Spleen (tissue), 11 donors: ENCODE results near the gene TBC1D10A. TPM values are rescaled to one million over a fixed set of nuclear protein-coding genes. Genes with fewer than 3 reads are reported as not detected.

ENCODE experiments used
- DNase-seq: peaks from one replicate; pipeline ENCODE4 v3.0.0-alpha.2; 2020
- H3K27ac ChIP-seq, 8 donors: fragments of 200-600 bp; sonication (generic) in 7 of 8; 1 replicate in 4 of 8; 2 replicates in 4 of 8; pipeline versions ENCODE4 v1.5.0 to v1.8.0; 2016 to 2021; ENCODE audit warnings: inconsistent platforms in 4 of 8, mild to moderate bottlenecking in 4 of 8, moderate library complexity in 1 of 8
- H3K27me3 ChIP-seq, 7 donors: fragments of 200-600 bp; sonication (generic) in 6 of 7; replicated peaks in 1 of 7; 1 replicate in 4 of 7; 2 replicates in 3 of 7; pipeline versions ENCODE4 v1.5.0 to v1.8.0; 2016 to 2021; ENCODE audit warnings: inconsistent platforms in 3 of 7, mild to moderate bottlenecking in 1 of 7
- H3K36me3 ChIP-seq, 6 donors: fragments of 200-600 bp; sonication (generic) in 5 of 6; 1 replicate in 4 of 6; 2 replicates in 2 of 6; pipeline versions ENCODE4 v1.5.0 to v1.8.0; 2016 to 2021; ENCODE audit warnings: inconsistent platforms in 2 of 6
- H3K4me1 ChIP-seq, 6 donors: fragments of 200-600 bp; sonication (generic) in 5 of 6; 1 replicate in 3 of 6; 2 replicates in 3 of 6; pipeline versions ENCODE4 v1.5.0 to v1.8.0; 2016 to 2021; ENCODE audit warnings: inconsistent platforms in 3 of 6
- H3K4me3 ChIP-seq, 8 donors: fragments of 200-600 bp; sonication (generic) in 7 of 8; 1 replicate in 4 of 8; 2 replicates in 4 of 8; pipeline versions ENCODE4 v1.5.0 to v1.8.0; 2016 to 2021; ENCODE audit warnings: inconsistent platforms in 4 of 8, mild to moderate bottlenecking in 4 of 8, moderate library complexity in 2 of 8
- H3K9me3 ChIP-seq, 8 donors: fragments of 200-600 bp; sonication (generic) in 7 of 8; 1 replicate in 4 of 8; 2 replicates in 4 of 8; pipeline versions ENCODE4 v1.5.0 to v1.8.0; 2016 to 2021; ENCODE audit warnings: inconsistent platforms in 4 of 8
- CTCF ChIP-seq, 11 experiments: fragments of 200-600 bp in 7 of 11; fragments of 450-650 bp in 4 of 11; sonication (generic) in 4 of 11; IDR thresholded peaks in 8 of 11; conservative IDR thresholded peaks in 3 of 11; 1 replicate in 7 of 11; 2 replicates in 4 of 11; pipeline versions ENCODE4 v1.4.0 to v1.8.0; 2016 to 2021; ENCODE audit warnings: antibody characterized with exemption in 11 of 11, inconsistent platforms in 4 of 11, mild to moderate bottlenecking in 1 of 11
- POLR2A ChIP-seq, 3 donors: fragments of 450-650 bp; IDR thresholded peaks; one replicate each; pipeline ENCODE4 v1.5.1; 2017; ENCODE audit warnings: antibody characterized with exemption in 3 of 3, mild to moderate bottlenecking in 1 of 3
- POLR2AphosphoS5 ChIP-seq, 3 donors: sonication (generic); formaldehyde crosslinking; IDR thresholded peaks; one replicate each; pipeline ENCODE4 v1.5.1; 2017; ENCODE audit warnings: antibody characterized with exemption in 3 of 3
- WGBS, 5 donors: extraction: QIAGEN DNeasy Blood & Tissue Kit in 3 of 5; methylation state at CpG; one replicate each; pipeline versions ENCODE4 v1.1.5 to v1.1.7; 2013 to 2018; 5-methylcytosine and 5-hydroxymethylcytosine counted together
- intact Hi-C: fragments of 100-400 bp; cut with DNase I; formaldehyde crosslinking; loops from one replicate; pipeline ENCODE4 v1.15.0; 2023; ENCODE audit warnings: low total_unique reads
- polyA plus RNA-seq, 3 donors: library from polyadenylated mRNA; stranded (reverse); fragments of 200-250 nt; gene quantifications; one replicate each; pipeline ENCODE4 v1.2.1, GENCODE V29; 2013
- total RNA-seq, 7 donors: library from RNA; depleted of rRNA in 3 of 7; stranded (reverse); fragments of >200 nt in 3 of 7; fragmentation: NEBNext Ultra II Directional in 4 of 7; extraction: Animal tissue kit (Norgen Biotek cat#: 25700) in 4 of 7; gene quantifications; one replicate each; pipeline versions ENCODE4 v1.1.0 to v1.2.1, GENCODE V29; 2016 to 2021
- donor health status: healthy with polysubstance abuse.
- donor health status: DM: no; HTN: no; CAD: no; lungs with moderate emphysema.
- donor health status: DM: no; HTN: no; CAD: no.
- donor health status: Bipolar disorder and iron deficiency.
- donor health status: healthy.
- donor health status: DM: no; HTN: no; CAD: no.
- donor health status: DM: yes; HTN: yes; CAD: no.

Gene TBC1D10A
- total and polyA plus RNA-seq, 10 donors, result 21.1 to 46.4 (median 33.1) TPM

- no peak for TF ChIP-seq CTCF (IDR thresholded peaks at IDR 0.05 in 8 of 11, conservative IDR thresholded peaks at IDR 0.05 in 3 of 11)
- TF ChIP-seq POLR2AphosphoS5 (IDR thresholded peaks at IDR 0.05), result no peak
- no peak for TF ChIP-seq POLR2A (IDR thresholded peaks at IDR 0.05)
- H3K27me3 ChIP-seq, result no peaks in the 10 kb centered on the region
- H3K4me3 ChIP-seq, result no peak overlapping the region
- intact Hi-C loops, result no loop called here
- no peaks in the 10 kb centered on the region for H3K9me3 ChIP-seq
- peaks cover 0 to 31% (median 8%) of the 10 kb centered on the region in 6 donors for H3K4me1 ChIP-seq
- no peak for DNase-seq
- peak overlapping the region in 1 of 8 donors; percentile 34 for H3K27ac ChIP-seq
- WGBS, 5 donors, result 78 to 93% (median 89%) methylated on average over 3 of the region's 3 CpGs
- H3K36me3 ChIP-seq, result peaks cover 10 to 100% (median 83%) of the 10 kb centered on the region in 6 donors
These were observed 7.0 kb upstream of the TBC1D10A start for GRCh38 chr22:30333707-30334087.

GRCh38 chr22:30332994-30333706 lies 6.4 kb upstream of the TBC1D10A start:
- Histone ChIP-seq H3K4me3 (no peak overlapping the region), H3K36me3 (peaks cover 10 to 98% (median 78%) of the 10 kb centered on the region in 6 donors), H3K9me3 (no peaks in the 10 kb centered on the region), H3K27ac (peak overlapping the region in 2 of 8 donors; percentile 34 to 35), H3K27me3 (no peaks in the 10 kb centered on the region), H3K4me1 (peaks cover 0 to 26% (median 5%) of the 10 kb centered on the region in 6 donors)
- intact Hi-C loops, result no loop called here
- TF ChIP-seq POLR2AphosphoS5 (IDR thresholded peaks at IDR 0.05) (no peak), CTCF (IDR thresholded peaks at IDR 0.05 in 8 of 11, conservative IDR thresholded peaks at IDR 0.05 in 3 of 11) (no peak), POLR2A (IDR thresholded peaks at IDR 0.05) (no peak)
- no peak for DNase-seq
- WGBS, 5 donors, result 79 to 97% (median 91%) methylated on average over 2 of the region's 2 CpGs

- 80 to 95% (median 92%) methylated on average over 4 to 5 of the region's 5 CpGs for WGBS, 5 donors
- H3K4me3 ChIP-seq, result no peak overlapping the region
- H3K27ac ChIP-seq, result peak overlapping the region in 2 of 8 donors; percentile 34 to 35
- intact Hi-C loops, result no loop called here
- H3K36me3 ChIP-seq, result peaks cover 10 to 92% (median 72%) of the 10 kb centered on the region in 6 donors
- peaks cover under 1 to 26% (median 3%) of the 10 kb centered on the region in 6 donors for H3K4me1 ChIP-seq
- no peak for DNase-seq
- no peaks in the 10 kb centered on the region for H3K27me3 ChIP-seq
- TF ChIP-seq POLR2A (IDR thresholded peaks at IDR 0.05) (no peak), POLR2AphosphoS5 (IDR thresholded peaks at IDR 0.05) (peak in 2 of 3 donors; percentile 9 to 26)
- no peaks in the 10 kb centered on the region for H3K9me3 ChIP-seq
These were observed 5.8 kb upstream of the TBC1D10A start for GRCh38 chr22:30332551-30332950.

- H3K9me3 ChIP-seq, result no peaks in the 10 kb centered on the region
- intact Hi-C loops, result no loop called here
- H3K4me1 ChIP-seq, result peaks cover 27 to 55% (median 34%) of the 10 kb centered on the region in 6 donors
- H3K27me3 ChIP-seq, result no peaks in the 10 kb centered on the region
- DNase-seq, result no peak
- TF ChIP-seq POLR2AphosphoS5 (IDR thresholded peaks at IDR 0.05), result no peak
- no peak for TF ChIP-seq CTCF (IDR thresholded peaks at IDR 0.05 in 8 of 11, conservative IDR thresholded peaks at IDR 0.05 in 3 of 11)
- TF ChIP-seq POLR2A (IDR thresholded peaks at IDR 0.05), result no peak
- peaks cover 0 to 56% (median 32%) of the 10 kb centered on the region in 6 donors for H3K36me3 ChIP-seq
- H3K4me3 ChIP-seq, result no peak overlapping the region
- 87 to 91% (median 90%) methylated on average over 3 of the region's 3 CpGs for WGBS, 5 donors
- peak overlapping the region in 1 of 8 donors; percentile 94 for H3K27ac ChIP-seq
These were observed 1.8 kb upstream of the TBC1D10A start for GRCh38 chr22:30328466-30329049.
